Measurements from ENCODE around the gene FITM1.

FITM1 gene

DNA sequence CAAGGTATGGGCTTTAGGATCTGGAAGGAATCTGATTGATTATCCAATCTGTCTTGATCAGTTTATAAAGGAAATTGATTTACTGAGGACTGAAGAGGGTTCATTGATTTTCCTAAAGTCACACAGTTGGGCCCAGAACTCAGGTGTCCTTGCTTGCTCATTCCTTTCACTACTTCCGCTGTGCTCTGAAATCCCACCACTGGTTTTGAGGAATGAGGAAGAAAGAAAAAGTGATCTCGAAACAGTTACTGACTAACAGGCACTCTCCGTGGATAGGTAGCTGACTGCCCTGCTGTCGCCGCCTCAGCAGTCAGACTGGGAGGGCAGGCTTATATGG lies at the start of gene FITM1:
Gene FITM1, plus strand, starts transcription at position 280 of the 337 bp plus-strand sequence. CDS start 905 bp downstream, outside the sequence.
- DNase-seq (ENCODE audit: low read depth): no peak

- DNase-seq (ENCODE audit: low read depth): peak; percentile 49
Measured at GRCh38 chr14:24080888-24081738, 49.3 kb upstream of the FITM1 start.

GRCh38 chr14:24081739-24082211 lies 48.7 kb upstream of the FITM1 start:
- no peak for DNase-seq (ENCODE audit: low read depth)

GRCh38 chr14:24082411-24083080 lies 47.9 kb upstream of the FITM1 start:
- no peak for DNase-seq (ENCODE audit: low read depth)

DNA sequence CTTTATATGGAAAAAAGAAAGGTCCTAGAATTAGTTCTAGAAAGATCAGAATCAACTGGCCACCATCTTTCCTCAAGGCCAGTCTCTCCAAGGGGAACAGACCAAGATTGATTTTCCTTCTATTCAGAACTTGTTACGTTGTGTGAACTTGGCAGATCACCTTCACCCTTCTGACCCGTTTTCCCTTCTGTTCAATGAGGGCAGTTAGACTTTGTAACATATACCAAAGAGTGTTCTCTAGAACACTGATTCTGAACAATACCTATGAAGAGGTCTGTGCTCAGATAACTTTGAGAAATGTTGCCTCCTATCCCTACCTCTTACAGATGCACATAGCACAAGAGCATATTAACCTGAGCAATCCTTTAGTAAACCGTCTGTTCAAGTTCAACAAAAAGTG lies 47.0 kb upstream of the FITM1 start:
- no peak for DNase-seq (ENCODE audit: low read depth)

DNA sequence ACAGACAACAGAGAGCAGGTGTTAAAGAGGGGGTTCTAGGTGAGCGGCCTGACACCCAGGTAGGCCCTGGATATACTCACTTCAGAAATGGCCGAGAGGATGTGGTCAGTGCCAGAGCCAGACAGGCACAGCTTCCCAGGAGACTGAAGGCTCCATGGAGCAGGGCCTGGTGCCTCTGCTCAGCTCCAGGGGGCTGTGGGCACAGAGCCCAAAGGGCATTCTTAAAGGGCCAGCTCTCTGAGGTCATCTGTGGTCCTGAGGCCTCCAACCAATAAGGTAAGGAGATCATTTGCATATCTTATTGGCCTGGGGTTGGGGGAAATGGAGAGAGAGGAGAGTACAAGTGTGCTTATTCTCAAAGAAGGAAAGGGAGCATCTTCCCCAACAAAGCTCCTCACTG lies 46.0 kb upstream of the FITM1 start:
- no peak for DNase-seq (ENCODE audit: low read depth)

GRCh38 chr14:24085215-24085614 lies 45.2 kb upstream of the FITM1 start:
- DNase-seq (ENCODE audit: low read depth): no peak

DNA sequence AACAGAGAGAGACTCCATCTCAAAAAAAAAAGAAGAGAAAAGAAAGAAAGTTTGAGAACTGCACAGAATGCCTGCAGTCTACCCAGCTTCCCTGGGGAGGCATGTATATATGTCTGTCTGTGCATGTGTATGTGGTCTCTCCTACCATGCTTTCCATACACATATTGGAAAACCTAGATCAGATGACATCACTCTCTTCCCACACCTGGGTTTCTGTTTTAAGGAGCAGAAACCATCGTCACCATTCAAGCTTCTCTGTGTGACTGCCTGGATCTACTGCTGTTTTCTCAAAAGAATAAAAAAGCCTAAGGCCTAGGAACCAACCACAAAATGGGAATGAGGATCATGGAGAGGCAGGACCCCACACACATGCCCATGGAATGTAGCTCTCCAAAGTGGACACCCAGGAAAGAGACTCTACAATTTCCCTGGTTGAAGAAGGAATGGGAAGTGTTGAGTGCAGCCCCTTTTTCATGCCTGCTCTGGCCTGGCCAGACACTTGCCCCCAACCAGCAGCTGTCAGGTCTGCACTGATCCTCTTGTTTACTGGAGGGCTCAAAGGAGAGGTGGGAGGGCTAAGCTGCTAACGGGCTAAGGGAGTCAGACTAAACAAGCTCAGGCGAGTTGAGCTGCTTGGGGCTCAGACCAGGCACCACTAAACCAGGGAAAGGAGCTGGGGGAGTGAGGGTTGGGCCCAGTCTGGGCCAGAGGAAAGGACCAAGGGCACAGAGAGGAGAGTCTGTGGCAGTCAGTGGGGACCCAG lies 44.1 kb upstream of the FITM1 start:
- no peak for DNase-seq (ENCODE audit: low read depth)

DNA sequence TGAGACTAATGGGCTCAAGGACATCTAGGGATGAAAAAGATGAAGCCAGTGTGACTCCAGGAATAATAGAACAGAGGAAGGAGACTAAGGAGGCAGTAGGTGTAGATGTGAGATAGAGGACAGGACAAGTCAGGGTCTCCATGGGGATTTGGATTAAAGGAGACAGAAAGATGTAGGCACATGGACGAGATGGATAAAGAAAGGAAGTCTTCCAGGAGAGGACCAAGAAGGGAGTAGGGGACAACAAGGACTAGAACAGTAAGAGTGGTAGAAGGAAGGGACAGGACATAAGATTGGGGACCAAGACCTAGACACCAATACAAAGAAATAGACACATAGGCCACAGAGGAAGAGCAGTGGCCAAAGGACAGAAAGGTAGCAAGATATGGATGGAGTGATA lies 43.5 kb upstream of the FITM1 start:
- DNase-seq (ENCODE audit: low read depth): no peak

DNA sequence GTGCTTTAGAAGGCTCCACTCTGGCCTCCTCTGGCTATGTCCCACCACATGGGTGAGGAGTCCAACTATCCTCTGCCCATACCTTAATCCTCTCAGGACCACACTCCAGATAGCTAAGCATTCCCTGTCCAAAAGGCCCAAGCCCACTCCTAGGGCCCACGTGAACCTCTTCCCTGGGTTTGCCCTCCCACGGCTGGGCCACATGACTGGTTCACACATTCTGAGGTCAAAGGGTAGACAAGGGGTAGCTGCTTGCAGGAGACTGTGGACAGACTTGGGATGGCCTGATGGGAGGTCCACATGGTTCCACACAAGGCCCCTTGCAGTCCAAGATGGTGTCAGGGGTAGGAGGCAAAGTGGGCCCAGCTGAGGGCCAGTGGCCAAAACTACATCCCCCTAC lies 42.4 kb upstream of the FITM1 start:
- DNase-seq (ENCODE audit: low read depth): no peak

GRCh38 chr14:24089890-24090289 lies 40.6 kb upstream of the FITM1 start:
- DNase-seq (ENCODE audit: low read depth): no peak

GRCh38 chr14:24092110-24092504 lies 38.4 kb upstream of the FITM1 start:
- DNase-seq (ENCODE audit: low read depth): no peak

DNA sequence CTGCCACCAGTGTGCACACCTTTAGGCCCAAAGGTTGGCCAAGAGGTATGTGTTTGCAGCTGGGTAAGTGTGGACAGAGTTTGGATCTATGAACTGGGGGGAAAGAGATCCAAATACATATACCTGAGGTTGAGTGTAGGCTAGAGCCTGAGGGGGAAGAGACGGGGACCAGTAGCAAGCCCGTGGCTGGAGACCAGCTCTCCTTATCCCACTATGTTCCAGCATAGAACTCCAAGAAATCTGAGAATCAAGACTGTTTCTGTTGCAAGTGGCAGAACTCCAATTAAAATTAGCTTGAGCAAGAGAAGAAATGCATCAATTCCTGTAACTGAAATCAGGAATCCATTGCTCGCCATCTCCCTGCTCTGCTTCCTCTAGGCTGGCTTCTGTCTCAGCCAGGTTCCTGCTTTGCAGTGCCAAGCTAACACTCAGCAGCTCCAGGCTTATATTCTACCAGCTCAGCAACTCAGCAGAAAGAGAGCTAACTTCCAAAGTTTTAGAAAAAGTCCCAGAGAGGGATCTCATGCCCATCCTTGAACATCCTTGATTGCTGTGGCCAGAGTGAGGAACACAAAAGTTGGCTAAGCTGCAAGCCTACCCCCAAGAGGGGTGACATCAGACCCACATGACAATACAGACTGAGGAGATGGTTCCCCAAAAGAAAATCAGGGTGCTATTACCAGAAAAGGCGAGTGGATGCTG lies 37.8 kb upstream of the FITM1 start:
- no peak for DNase-seq (ENCODE audit: low read depth)

DNA sequence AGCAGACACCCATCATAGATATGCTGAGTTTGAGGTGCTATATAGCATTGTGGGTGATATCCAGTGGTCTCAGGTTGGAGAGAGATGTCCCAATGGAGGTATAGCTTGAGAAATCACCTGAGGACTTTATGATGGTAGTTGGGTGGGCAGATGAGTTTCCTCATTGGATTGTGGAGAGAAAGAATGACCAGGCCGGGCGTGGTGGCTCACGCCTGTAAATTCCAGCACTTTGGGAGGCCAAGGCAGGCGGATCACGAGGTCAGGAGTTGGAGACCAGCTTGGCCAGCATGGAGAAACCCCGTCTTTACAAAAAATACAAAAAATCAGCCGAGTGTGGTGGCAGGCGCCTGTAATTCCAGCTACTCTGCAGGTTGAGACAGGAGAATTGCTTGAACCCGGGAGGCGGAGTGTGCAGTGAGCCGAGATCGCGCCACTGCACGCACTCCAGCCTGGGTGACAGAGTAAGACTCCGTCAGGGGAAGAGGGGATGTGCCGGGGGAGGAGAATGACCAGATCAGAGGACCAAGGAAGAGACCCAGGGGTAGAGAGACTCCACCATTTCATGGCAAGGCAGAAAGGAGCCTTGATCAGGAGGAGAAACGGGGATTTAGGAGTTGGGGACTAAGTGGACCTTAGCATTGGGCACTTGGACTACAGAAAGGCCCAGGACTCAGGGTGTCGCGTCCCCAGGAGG lies 37.1 kb upstream of the FITM1 start:
- DNase-seq (ENCODE audit: low read depth): no peak

GRCh38 chr14:24093901-24094840 lies 36.3 kb upstream of the FITM1 start, which contains the start of gene PCK2:
Gene PCK2, plus strand, starts transcription at chr14:24094311. Its CDS starts 95 bp downstream, at chr14:24094406.
- peak; percentile 78 for DNase-seq (ENCODE audit: low read depth)

GRCh38 chr14:24094841-24095270 lies 35.6 kb upstream of the FITM1 start:
- no peak for DNase-seq (ENCODE audit: low read depth)

DNA sequence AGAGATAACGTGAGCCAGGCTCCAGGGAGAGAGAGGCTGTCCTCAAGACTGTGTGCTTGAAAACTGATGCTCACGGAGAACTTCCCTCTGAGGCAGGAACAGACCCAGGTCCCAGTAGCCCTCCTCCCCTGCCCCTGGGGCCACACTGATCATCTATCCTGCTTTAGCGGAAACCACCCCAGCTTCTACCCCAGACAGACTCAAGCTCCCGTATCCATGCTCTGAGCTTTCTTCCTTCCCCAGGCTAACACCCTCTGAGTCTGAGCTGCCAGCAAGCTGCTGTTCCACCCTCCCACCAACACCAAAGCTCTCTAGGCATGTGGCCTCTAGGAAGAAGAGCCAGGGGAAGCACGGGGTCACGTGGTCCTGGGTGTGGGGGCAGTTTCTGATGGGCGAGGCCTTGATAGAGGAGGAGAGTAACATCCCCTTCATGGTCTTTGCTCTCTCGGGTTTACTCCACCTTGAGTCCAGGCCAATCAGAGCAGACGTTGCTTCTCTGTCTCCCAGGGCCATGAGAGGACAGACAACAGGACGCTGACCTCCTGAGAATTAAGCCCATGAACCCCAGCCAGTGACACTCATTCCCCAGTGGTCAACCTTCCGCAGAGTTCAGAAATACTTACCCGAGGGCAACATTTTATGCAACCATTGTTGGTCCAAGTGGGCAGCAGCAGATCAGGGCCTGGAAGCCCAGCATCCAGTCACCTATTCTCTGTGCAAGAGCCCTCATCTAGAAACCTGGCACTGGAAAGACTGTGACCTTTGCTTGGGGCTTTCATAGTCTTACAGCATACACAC lies 35.0 kb upstream of the FITM1 start:
- peak; percentile 19 for DNase-seq (ENCODE audit: low read depth)

GRCh38 chr14:24096545-24097181 lies 33.8 kb upstream of the FITM1 start:
- no peak for DNase-seq (ENCODE audit: low read depth)
